Immature natural killer cell (primary cell): Measurements from ENCODE around the gene CAVIN1. TPM values are rescaled to one million over a fixed set of nuclear protein-coding genes. Genes with fewer than 3 reads are reported as not detected.
"Not testable (repeated sequence)": the region's sequence is repeated elsewhere in the genome, so short reads cannot be mapped to it uniquely, and the experiment has no call there.

Experiments
- DNase-seq, 3 donors: peaks; one replicate each; pipeline ENCODE4 v3.0.0; 2022; ENCODE audit warnings: mixed read lengths in 1 of 3
- H3K27ac Mint-ChIP-seq, 6 donors: one replicate each; pipeline ENCODE4 v1.8.0; 2020; ENCODE audit warnings: mixed read lengths in 6 of 6, mild to moderate bottlenecking in 5 of 6, inconsistent platforms in 4 of 6, moderate library complexity in 3 of 6
- H3K27me3 Mint-ChIP-seq, 3 donors: one replicate each; pipeline ENCODE4 v1.8.0; 2020 to 2021; ENCODE audit warnings: low read depth in 3 of 3, mild to moderate bottlenecking in 3 of 3, mixed read lengths in 3 of 3, moderate library complexity in 3 of 3, inconsistent platforms in 1 of 3
- H3K36me3 Mint-ChIP-seq, 3 donors: one replicate each; pipeline ENCODE4 v1.8.0; 2020; ENCODE audit warnings: mixed read lengths in 3 of 3, inconsistent platforms in 2 of 3, mild to moderate bottlenecking in 2 of 3
- H3K4me1 Mint-ChIP-seq, 2 donors: one replicate each; pipeline ENCODE4 v1.8.0; 2020; ENCODE audit warnings: inconsistent platforms in 2 of 2, mild to moderate bottlenecking in 2 of 2, mixed read lengths in 2 of 2, moderate library complexity in 1 of 2
- H3K4me3 Mint-ChIP-seq, 5 donors: one replicate each; pipeline ENCODE4 v1.8.0; 2020; ENCODE audit warnings: mild to moderate bottlenecking in 5 of 5, mixed read lengths in 5 of 5, inconsistent platforms in 3 of 5, moderate library complexity in 3 of 5
- H3K9me3 Mint-ChIP-seq, 6 donors: one replicate each; pipeline ENCODE4 v1.8.0; 2020; ENCODE audit warnings: mild to moderate bottlenecking in 6 of 6, mixed read lengths in 6 of 6, inconsistent platforms in 4 of 6, moderate library complexity in 3 of 6
- polyA plus RNA-seq, 3 donors: library from polyadenylated mRNA; unstranded; fragments of 300-500 nt; fragmentation: Illumina TruSeq; gene quantifications; one replicate each; pipeline ENCODE4 v1.2.3, GENCODE V29; 2021

Gene CAVIN1
- polyA plus RNA-seq, 3 donors from 2014 or later: not detected

DNA sequence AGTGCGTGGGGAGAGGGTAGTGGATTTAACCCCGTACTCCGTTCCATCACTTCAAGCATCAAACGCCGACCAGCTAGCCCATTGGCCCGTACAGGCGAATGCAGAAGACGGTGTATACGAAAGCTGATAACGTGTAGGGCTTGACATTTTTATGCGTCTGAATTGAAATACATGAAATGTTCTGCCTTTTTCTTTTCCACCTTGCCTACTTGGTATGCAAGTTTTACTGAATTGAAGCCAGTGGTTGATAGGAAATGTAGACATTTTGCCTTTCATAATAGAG lies 34.0 kb downstream of the CAVIN1 start:
- H3K27ac Mint-ChIP-seq: peak overlapping the region; percentile 100
- peaks cover 10 to 19% (median 10%) of the 10 kb centered on the region in 3 donors for H3K27me3 Mint-ChIP-seq
- no peak for DNase-seq
- H3K4me3 Mint-ChIP-seq: peak overlapping the region; percentile 97 to 99 (median 97)
- H3K4me1 Mint-ChIP-seq: peaks cover 32 to 49% of the 10 kb centered on the region in 2 donors
- peaks cover 0 to 3% (median 0%) of the 10 kb centered on the region in 3 donors for H3K36me3 Mint-ChIP-seq
- no peaks in the 10 kb centered on the region for H3K9me3 Mint-ChIP-seq

GRCh38 chr17:42388381-42389134 lies 34.5 kb downstream of the CAVIN1 start, which contains the start of gene STAT3:
STAT3 (minus strand) TSS chr17:42388442; CDS start chr17:42348516, 39,926 bp downstream.
- peaks cover 10 to 19% (median 10%) of the 10 kb centered on the region in 3 donors for H3K27me3 Mint-ChIP-seq
- peak; percentile 100 for DNase-seq
- peaks cover 0 to 3% (median 0%) of the 10 kb centered on the region in 3 donors for H3K36me3 Mint-ChIP-seq
- H3K4me3 Mint-ChIP-seq: peak within 1 kb of the TSS; percentile 97 to 99 (median 97)
- peaks cover 34 to 53% of the 10 kb centered on the region in 2 donors for H3K4me1 Mint-ChIP-seq
- H3K27ac Mint-ChIP-seq: peak within 1 kb of the TSS; percentile 100
- H3K9me3 Mint-ChIP-seq: no peaks in the 10 kb centered on the region

GRCh38 chr17:42387661-42388380 lies 35.2 kb downstream of the CAVIN1 start:
- Mint-ChIP-seq H3K36me3 (peaks cover 0 to 3% (median 0%) of the 10 kb centered on the region in 3 donors), H3K4me3 (peak overlapping the region; percentile 97 to 99 (median 97)), H3K9me3 (no peaks in the 10 kb centered on the region), H3K4me1 (peaks cover 35 to 58% of the 10 kb centered on the region in 2 donors), H3K27ac (peak overlapping the region; percentile 100), H3K27me3 (peaks cover 10 to 19% (median 10%) of the 10 kb centered on the region in 3 donors)
- DNase-seq: peak in 1 of 3 donors; percentile 42

GRCh38 chr17:42386777-42387657 lies 36.0 kb downstream of the CAVIN1 start:
- no peaks in the 10 kb centered on the region for H3K9me3 Mint-ChIP-seq
- peaks cover 0 to 3% (median 0%) of the 10 kb centered on the region in 3 donors for H3K36me3 Mint-ChIP-seq
- H3K27ac Mint-ChIP-seq: peak overlapping the region; percentile 88 to 100 (median 100)
- H3K4me1 Mint-ChIP-seq: peaks cover 39 to 64% of the 10 kb centered on the region in 2 donors
- peak in 1 of 3 donors; percentile 34 for DNase-seq
- peaks cover 10 to 19% (median 12%) of the 10 kb centered on the region in 3 donors for H3K27me3 Mint-ChIP-seq
- H3K4me3 Mint-ChIP-seq: peak overlapping the region; percentile 97 to 99 (median 97)

DNA sequence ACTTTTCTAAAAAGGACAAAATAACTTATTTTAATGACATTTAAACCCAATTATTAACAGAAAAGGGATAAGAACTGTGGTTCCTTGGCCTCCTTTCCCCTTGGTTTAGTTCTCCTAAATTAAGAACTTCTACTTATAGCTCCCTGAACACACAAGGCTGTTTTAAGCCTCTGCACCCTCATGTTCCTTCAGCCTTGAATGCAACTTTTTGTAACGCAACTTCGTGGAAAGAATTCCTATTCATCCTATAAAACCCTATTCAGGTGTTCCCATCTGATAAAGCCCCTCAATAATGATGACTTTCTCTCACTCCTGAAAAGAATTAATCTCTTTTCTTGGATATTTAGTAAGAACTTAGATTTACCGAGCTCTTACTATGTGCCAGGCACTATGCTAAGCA lies 41.2 kb downstream of the CAVIN1 start:
- H3K4me3 Mint-ChIP-seq: no peak overlapping the region
- peak overlapping the region in 3 of 6 donors; percentile 2 to 62 (median 51) for H3K27ac Mint-ChIP-seq
- peaks cover 53 to 81% of the 10 kb centered on the region in 2 donors for H3K4me1 Mint-ChIP-seq
- H3K27me3 Mint-ChIP-seq: peaks cover 0 to 4% (median 0%) of the 10 kb centered on the region in 3 donors
- no peak for DNase-seq
- peaks cover 0 to 6% (median 3%) of the 10 kb centered on the region in 3 donors for H3K36me3 Mint-ChIP-seq
- H3K9me3 Mint-ChIP-seq: no peaks in the 10 kb centered on the region

- H3K36me3 Mint-ChIP-seq: peaks cover 0 to 6% (median 3%) of the 10 kb centered on the region in 3 donors
- H3K27ac Mint-ChIP-seq: no peak overlapping the region
- H3K9me3 Mint-ChIP-seq: no peaks in the 10 kb centered on the region
- H3K27me3 Mint-ChIP-seq: peaks cover 0 to 4% (median 0%) of the 10 kb centered on the region in 3 donors
- no peak for DNase-seq
- no peak overlapping the region for H3K4me3 Mint-ChIP-seq
- peaks cover 43 to 72% of the 10 kb centered on the region in 2 donors for H3K4me1 Mint-ChIP-seq
Observed at GRCh38 chr17:42380935-42381334, 42.1 kb downstream of the CAVIN1 start.

- H3K27ac Mint-ChIP-seq: peak overlapping the region; percentile 77 to 92 (median 86)
- peak in 1 of 3 donors; percentile 24 for DNase-seq
- peaks cover 0 to 6% (median 0%) of the 10 kb centered on the region in 3 donors for H3K36me3 Mint-ChIP-seq
- H3K4me3 Mint-ChIP-seq: peak overlapping the region; percentile 75 to 81 (median 81)
- H3K4me1 Mint-ChIP-seq: peaks cover 38 to 66% of the 10 kb centered on the region in 2 donors
- peaks cover 0 to 4% (median 0%) of the 10 kb centered on the region in 3 donors for H3K27me3 Mint-ChIP-seq
- H3K9me3 Mint-ChIP-seq: no peaks in the 10 kb centered on the region
Observed at GRCh38 chr17:42378959-42379594, 44.0 kb downstream of the CAVIN1 start.

- H3K4me3 Mint-ChIP-seq: peak overlapping the region; percentile 75 to 81 (median 81)
- H3K36me3 Mint-ChIP-seq: peaks cover 0 to 6% (median 0%) of the 10 kb centered on the region in 3 donors
Observed at GRCh38 chr17:42378359-42378958, 44.6 kb downstream of the CAVIN1 start.

DNA sequence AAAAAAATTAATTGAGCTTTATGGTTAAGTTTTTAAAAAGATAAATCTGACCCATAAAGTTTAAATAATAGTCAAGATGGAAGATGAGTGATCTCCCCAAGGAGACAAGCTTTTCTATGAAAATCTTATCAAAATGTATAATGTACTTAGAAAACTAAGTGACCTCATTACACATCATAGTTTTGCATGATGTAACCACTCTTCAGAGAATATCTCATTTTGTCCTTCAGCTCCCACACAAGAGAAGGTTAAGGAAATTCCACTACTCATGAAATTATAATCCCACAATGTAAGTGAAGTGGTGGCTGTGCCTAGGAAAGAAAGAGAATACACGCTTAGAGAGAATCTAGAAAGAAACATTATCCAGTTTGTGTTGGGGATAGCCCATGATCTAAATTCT lies 49.2 kb downstream of the CAVIN1 start:
- no peak overlapping the region for H3K4me3 Mint-ChIP-seq
- DNase-seq: no peak
- H3K9me3 Mint-ChIP-seq: no peaks in the 10 kb centered on the region
- H3K36me3 Mint-ChIP-seq: peaks cover 5 to 10% (median 9%) of the 10 kb centered on the region in 3 donors
- H3K4me1 Mint-ChIP-seq: peaks cover 43 to 56% of the 10 kb centered on the region in 2 donors
- peaks cover 0 to 3% (median 0%) of the 10 kb centered on the region in 3 donors for H3K27me3 Mint-ChIP-seq
- H3K27ac Mint-ChIP-seq: no peak overlapping the region

More at GRCh38 chr17:42378359-42378958, 44.6 kb downstream of the CAVIN1 start:
- no peaks in the 10 kb centered on the region for H3K9me3 Mint-ChIP-seq
- peaks cover 0 to 4% (median 0%) of the 10 kb centered on the region in 3 donors for H3K27me3 Mint-ChIP-seq
- no peak for DNase-seq
- H3K27ac Mint-ChIP-seq: peak overlapping the region; percentile 77 to 92 (median 86)
- H3K4me1 Mint-ChIP-seq: peaks cover 36 to 61% of the 10 kb centered on the region in 2 donors

DNA sequence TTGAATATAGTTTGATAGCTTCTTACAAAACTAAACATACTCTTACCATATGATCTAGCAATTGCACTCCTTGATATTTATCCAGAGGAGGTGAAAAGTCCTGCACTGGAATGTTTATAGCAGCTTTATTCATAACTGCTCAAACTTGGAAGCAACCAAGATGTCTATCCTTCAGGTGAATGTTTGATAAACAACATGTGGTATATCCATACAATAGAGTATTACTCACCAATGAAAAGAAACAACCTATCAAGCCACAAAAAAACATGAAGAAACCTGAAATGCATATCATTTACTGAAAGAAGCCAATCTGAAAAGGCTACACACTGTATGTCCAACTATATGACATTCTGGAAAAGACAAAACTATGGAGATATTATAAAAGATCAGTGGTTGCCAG lies 50.9 kb downstream of the CAVIN1 start:
- no peak for DNase-seq
- no peaks in the 10 kb centered on the region for H3K9me3 Mint-ChIP-seq
- no peak overlapping the region for H3K27ac Mint-ChIP-seq
- no peak overlapping the region for H3K4me3 Mint-ChIP-seq
- H3K4me1 Mint-ChIP-seq: peaks cover 47 to 56% of the 10 kb centered on the region in 2 donors
- H3K36me3 Mint-ChIP-seq: peaks cover 5 to 14% (median 10%) of the 10 kb centered on the region in 3 donors
- H3K27me3 Mint-ChIP-seq: peaks cover 0 to 3% (median 2%) of the 10 kb centered on the region in 3 donors

GRCh38 chr17:42368797-42369561 lies 54.1 kb downstream of the CAVIN1 start:
- Mint-ChIP-seq H3K4me1 (peaks cover 68 to 71% of the 10 kb centered on the region in 2 donors), H3K27ac (peak overlapping the region in 3 of 6 donors; percentile 29 to 45 (median 35)), H3K36me3 (peaks cover 5 to 18% (median 14%) of the 10 kb centered on the region in 3 donors), H3K4me3 (peak overlapping the region; percentile 68 to 82 (median 79))
- DNase-seq: peak; percentile 22 to 32 (median 25)
- not testable (repeated sequence) for H3K27me3 Mint-ChIP-seq, H3K9me3 Mint-ChIP-seq

GRCh38 chr17:42368310-42368709 lies 54.7 kb downstream of the CAVIN1 start:
- Mint-ChIP-seq H3K36me3 (peaks cover 5 to 18% (median 14%) of the 10 kb centered on the region in 3 donors), H3K4me1 (peaks cover 75 to 78% of the 10 kb centered on the region in 2 donors), H3K4me3 (peak overlapping the region; percentile 68 to 82 (median 79))
- not testable (repeated sequence) for H3K9me3 Mint-ChIP-seq, DNase-seq, H3K27me3 Mint-ChIP-seq, H3K27ac Mint-ChIP-seq
